ENCODE measurements around the gene ATP2B1.

DNA sequence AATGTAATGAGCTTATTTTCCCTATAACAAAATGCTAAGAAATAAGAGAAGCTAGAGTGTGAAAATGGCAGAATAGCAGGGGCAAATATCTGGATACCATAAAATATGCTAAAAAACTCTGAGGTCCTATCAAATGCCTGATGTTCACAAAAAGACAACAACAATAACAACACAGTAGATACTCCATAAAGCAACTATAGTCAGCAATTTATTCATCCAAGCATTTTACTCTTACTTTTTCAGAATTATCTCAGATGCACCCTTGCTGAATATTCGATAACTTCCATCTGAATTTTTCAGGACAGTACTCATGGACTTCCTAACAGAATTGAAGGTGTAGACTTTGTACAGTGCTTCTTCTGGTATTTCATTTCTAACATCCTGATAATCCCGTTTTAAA is 88.9 kb downstream of the ATP2B1 start:
- TF ChIP-seq POLR2A (IDR thresholded peaks at IDR 0.05): no peak
- TF ChIP-seq, protein P1, sequence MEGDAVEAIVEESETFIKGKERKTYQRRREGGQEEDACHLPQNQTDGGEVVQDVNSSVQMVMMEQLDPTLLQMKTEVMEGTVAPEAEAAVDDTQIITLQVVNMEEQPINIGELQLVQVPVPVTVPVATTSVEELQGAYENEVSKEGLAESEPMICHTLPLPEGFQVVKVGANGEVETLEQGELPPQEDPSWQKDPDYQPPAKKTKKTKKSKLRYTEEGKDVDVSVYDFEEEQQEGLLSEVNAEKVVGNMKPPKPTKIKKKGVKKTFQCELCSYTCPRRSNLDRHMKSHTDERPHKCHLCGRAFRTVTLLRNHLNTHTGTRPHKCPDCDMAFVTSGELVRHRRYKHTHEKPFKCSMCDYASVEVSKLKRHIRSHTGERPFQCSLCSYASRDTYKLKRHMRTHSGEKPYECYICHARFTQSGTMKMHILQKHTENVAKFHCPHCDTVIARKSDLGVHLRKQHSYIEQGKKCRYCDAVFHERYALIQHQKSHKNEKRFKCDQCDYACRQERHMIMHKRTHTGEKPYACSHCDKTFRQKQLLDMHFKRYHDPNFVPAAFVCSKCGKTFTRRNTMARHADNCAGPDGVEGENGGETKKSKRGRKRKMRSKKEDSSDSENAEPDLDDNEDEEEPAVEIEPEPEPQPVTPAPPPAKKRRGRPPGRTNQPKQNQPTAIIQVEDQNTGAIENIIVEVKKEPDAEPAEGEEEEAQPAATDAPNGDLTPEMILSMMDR (IDR thresholded peaks at IDR 0.05): no peak
